Astrocyte of the cerebellum (primary cell): ENCODE results near the gene MTA3.

ENCODE experiments used
- DNase-seq: peaks from one replicate; pipeline ENCODE4 v3.0.0-alpha.2; 2011; ENCODE audit warnings: low read depth
- H3K4me3 ChIP-seq: 2 replicates; pipeline ENCODE4 v1.5.1; 2011; ENCODE audit warnings: mild to moderate bottlenecking, low read depth, low read length, moderate library complexity
- CTCF ChIP-seq: IDR thresholded peaks from 2 replicates; pipeline ENCODE4 v1.5.1; 2012; ENCODE audit warnings: low read length, low read depth, moderate library complexity, mild to moderate bottlenecking; ENCODE audit errors: missing control alignments
- in situ Hi-C: cut with HindIII; loops from 2 replicates; pipeline ENCODE4 v1.10.0; 2017; ENCODE audit warnings: low sequenced_read_pairs

Gene MTA3

GRCh38 chr2:42744545-42745082 is 176.2 kb downstream of the MTA3 start:
- DNase-seq: no peak
- TF ChIP-seq CTCF: no peak
- in situ Hi-C loops: no loop called here
- no peak overlapping the region for H3K4me3 ChIP-seq

- no peak for TF ChIP-seq CTCF
- in situ Hi-C loops: no loop called here
- no peak overlapping the region for H3K4me3 ChIP-seq
- no peak for DNase-seq
Observed at GRCh38 chr2:42747422-42747821, 179.0 kb downstream of the MTA3 start.

GRCh38 chr2:42748840-42749239 is 180.4 kb downstream of the MTA3 start:
- DNase-seq: no peak
- H3K4me3 ChIP-seq: no peak overlapping the region
- TF ChIP-seq CTCF: no peak
- in situ Hi-C loops: no loop called here

- DNase-seq: no peak
- no peak for TF ChIP-seq CTCF
- in situ Hi-C loops: no loop called here
- H3K4me3 ChIP-seq: no peak overlapping the region
Observed at GRCh38 chr2:42752314-42752713, 183.9 kb downstream of the MTA3 start.

- no peak for DNase-seq
- no peak overlapping the region for H3K4me3 ChIP-seq
- in situ Hi-C loops: no loop called here
- no peak for TF ChIP-seq CTCF
Observed at GRCh38 chr2:42752816-42753813, 184.7 kb downstream of the MTA3 start.

GRCh38 chr2:42754021-42754775 is 185.8 kb downstream of the MTA3 start:
- no peak overlapping the region for H3K4me3 ChIP-seq
- no peak for TF ChIP-seq CTCF
- in situ Hi-C loops: no loop called here
- no peak for DNase-seq
